SK-N-DZ (cell line): ENCODE results near the gene SLC9C2.
"Not testable (repeated sequence)": the region's sequence is repeated elsewhere in the genome, so short reads cannot be mapped to it uniquely, and the experiment has no call there.

ENCODE experiments used
- DNase-seq: peaks from one replicate; pipeline ENCODE4 v3.0.0-alpha.2; 2015; ENCODE audit warnings: low spot score

SLC9C2 gene

GRCh38 chr1:173580658-173581057, 22.2 kb downstream of the SLC9C2 start:
- no peak for DNase-seq

GRCh38 chr1:173580071-173580470, 22.8 kb downstream of the SLC9C2 start:
- DNase-seq: no peak

DNA sequence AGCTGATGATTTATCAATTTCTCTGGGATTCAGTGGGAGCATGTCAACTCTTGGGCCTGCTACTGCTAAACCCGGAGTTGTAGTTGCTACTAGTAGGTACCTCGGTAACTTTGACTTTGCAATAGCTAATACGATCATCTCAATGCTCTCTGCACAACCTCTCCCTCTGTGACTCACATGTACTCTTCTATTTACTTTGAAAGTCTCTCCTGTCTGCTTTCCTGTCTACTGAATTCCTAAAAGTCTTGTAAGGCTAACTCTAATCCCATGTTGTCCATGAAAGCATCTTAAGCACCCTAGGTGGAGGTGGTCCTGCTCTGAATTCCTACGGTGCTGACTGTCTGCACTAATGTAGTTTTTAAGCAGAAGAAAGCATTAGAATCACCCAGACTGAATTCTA, 29.3 kb downstream of the SLC9C2 start:
- DNase-seq: no peak

GRCh38 chr1:173572201-173572873, 30.5 kb downstream of the SLC9C2 start:
- DNase-seq: no peak

DNA sequence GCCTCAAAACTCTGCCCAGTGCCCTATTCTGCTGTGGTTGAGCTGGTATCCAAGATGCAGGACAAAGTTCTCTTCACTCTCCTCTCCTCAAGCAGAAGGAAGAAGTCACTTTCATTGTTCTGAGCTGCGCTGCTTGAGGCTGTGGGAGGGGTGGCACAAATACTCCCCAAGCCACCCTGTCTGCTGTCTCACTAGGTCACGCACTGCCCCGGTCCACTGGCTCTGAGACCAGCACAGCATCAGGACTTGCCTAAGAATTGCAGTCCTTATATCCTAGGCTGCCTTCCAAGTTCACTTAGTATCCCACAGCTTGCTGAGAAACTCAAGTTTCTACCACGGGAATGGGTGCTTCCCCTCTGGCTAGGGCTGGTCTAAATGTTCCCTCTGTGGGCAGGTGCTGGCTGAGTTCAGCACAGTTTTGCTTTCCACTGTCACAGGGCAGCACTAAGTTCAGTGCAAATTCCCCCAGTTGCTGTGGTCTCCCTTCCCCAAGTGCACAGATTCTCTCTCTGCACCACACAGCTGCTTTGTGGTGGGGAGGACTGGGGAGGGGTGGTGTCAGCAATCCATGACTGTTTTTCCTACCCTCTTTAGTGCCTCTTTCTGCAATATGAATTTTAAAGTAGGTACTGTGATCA, 32.4 kb downstream of the SLC9C2 start:
- DNase-seq: no peak

- no peak for DNase-seq
These were observed 34.4 kb downstream of the SLC9C2 start for GRCh38 chr1:173568483-173568882.

DNA sequence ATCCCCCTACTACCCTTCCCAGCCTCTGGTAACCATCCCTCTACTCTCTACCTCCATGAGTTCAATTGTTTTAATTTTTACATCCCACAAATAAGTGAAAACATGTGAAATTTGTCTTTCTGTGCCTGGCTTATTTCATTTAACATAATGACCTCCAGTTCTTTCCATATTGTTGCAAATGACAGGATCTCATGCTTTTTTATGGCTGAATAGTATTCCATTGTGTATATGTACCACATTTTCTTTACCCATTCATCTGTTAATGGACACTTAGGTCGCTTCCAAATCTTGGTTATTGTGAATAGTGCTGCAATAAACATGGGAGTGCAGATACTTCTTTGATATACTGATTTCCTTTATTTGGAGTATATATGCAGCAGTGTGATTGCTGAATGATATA, 39.0 kb downstream of the SLC9C2 start:
- not testable (repeated sequence) for DNase-seq

- no peak for DNase-seq
These were observed 40.1 kb downstream of the SLC9C2 start for GRCh38 chr1:173562813-173563212.

GRCh38 chr1:173561263-173561662, 41.6 kb downstream of the SLC9C2 start:
- no peak for DNase-seq

DNA sequence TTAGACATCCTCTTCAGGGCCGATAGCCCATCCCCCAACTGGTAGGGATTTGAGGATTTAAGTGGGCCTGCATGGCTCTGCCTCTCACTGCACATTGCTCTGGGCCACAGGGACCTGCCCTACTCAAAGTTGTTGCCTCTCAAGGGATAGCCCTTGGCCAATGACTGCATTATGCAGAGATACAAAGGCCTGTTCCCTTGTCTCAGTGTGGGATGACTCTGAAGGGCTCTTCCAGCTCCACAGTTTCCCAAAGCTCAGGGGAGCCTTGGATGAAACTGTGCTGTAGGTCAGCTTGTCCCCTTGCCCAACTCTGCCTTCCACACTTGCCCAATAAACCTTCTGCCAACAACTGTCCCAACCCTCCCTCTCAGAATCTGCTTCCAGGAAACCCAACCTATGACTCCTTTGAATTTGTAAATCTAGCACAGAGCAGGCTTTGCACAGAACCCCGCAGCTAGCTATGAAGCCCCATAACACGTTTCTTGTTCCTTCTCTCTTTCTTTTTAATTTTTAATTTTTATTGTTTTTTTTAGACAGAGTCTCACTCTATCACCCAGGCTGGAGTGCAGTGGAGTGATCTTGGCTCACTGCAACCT, 42.5 kb downstream of the SLC9C2 start:
- DNase-seq: no peak

GRCh38 chr1:173555651-173556305, 47.1 kb downstream of the SLC9C2 start:
- DNase-seq: no peak

DNA sequence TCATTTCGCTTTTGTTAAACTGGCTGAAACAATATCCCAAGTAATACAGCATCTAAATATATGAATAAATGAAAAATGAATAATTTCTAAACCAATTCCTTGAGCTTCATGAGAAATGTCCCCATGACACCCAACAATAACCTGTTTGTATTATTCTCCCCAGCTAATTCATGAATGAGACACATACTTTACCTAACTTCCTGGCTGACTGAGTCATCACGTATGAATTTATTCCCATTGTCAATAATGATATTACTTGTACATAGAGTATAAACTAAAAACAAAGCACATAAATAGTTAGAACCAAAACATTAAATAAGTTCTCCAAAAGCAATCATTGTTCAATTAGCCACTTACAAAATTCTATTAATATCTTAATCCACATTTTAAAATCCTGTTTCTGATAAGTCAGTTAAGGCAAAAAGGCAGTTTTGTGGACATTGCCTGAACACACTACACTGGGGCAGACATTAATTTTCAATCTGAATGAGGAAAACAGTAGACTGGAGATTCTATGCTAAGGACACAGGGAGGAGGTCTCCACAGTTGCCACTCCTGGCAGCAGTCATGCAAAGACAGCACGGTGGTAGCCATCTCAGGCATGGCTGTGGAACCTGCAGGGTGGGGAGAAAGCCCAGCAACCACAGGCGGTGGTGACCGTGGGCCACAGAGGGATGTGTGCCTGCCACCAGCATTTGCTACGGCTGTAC, 48.2 kb downstream of the SLC9C2 start:
- DNase-seq: no peak

DNA sequence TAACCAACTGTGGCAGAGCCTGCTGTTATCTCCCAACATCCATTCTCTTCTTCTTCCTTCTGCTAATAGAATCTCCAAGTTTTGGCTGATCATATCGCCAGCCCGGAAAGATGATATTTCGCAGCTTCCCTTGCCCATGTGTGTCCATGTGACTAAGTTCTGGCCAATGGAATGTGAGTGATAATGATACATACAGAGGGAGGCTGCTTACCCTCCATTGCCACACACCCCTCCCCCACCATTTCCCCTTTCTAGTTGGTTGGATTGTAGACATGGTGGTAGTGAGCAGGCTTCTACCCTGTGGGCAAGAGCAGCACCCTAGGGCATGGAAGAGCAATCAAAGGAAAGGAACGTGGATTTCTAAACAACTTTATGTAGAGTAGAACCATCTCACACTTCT, 48.8 kb downstream of the SLC9C2 start:
- DNase-seq: no peak

DNA sequence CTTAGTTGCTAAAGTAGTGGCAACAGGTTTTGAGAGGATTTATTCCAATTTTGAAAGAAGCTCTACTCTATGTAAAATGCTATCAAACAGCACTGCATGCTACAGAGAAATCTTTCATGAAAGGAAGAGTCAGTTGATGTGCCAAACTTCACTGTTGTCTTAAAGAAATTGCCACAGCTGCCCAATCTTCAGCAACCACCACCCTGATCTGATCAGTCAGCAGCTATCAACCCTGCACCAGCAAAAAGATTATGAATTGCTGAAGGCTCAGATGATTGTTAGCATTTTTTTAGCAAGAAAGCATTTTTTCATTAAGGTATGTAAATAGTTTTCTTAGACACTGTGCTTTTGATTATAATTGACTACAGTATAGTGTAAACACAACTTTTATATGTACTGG, 49.6 kb downstream of the SLC9C2 start:
- no peak for DNase-seq

- DNase-seq: no peak
These were observed 51.2 kb downstream of the SLC9C2 start for GRCh38 chr1:173551699-173552098.

GRCh38 chr1:173549813-173550212, 53.1 kb downstream of the SLC9C2 start:
- no peak for DNase-seq

- DNase-seq: no peak
These were observed 57.2 kb downstream of the SLC9C2 start for GRCh38 chr1:173545688-173546087.

GRCh38 chr1:173536223-173536622, 66.6 kb downstream of the SLC9C2 start:
- no peak for DNase-seq

GRCh38 chr1:173532237-173532636, 70.6 kb downstream of the SLC9C2 start:
- DNase-seq: no peak

- DNase-seq: no peak
These were observed 71.8 kb downstream of the SLC9C2 start for GRCh38 chr1:173530795-173531693.

DNA sequence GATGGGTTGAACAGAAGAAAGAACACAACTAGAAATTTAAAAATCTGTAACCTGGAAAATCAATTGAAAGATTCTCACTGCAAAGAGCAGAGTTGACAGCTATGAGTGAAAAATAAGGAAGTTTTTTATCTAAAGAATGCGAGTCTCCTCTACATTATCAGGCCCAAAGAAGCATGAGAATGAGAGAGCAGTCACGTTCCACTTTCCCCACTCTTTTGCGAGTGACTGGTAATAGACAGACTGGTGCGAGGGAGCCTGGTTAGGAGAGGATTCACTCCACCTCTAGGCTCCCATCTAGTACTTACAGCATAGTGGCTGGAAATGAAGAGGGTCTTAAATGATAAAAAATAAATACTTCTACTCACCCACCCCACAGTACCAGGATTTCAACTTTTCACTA, 73.8 kb downstream of the SLC9C2 start:
- no peak for DNase-seq
